Spinal cord (tissue), 10 donors: ENCODE measurements around the gene ARL6IP4. TPM values are rescaled to one million over a fixed set of nuclear protein-coding genes. Genes with fewer than 3 reads are reported as not detected.
"Not testable (repeated sequence)": the region's sequence is repeated elsewhere in the genome, so short reads cannot be mapped to it uniquely, and the experiment has no call there.

Source experiments
- DNase-seq, 6 donors: peaks; one replicate each; pipeline versions ENCODE4 v3.0.0 to v3.0.0-alpha.2; 2013 to 2015; ENCODE audit warnings: low spot score in 6 of 6, low read depth in 4 of 6
- H3K27ac ChIP-seq: one replicate; pipeline ENCODE4 v1.5.1; 2013; ENCODE audit warnings: low read depth, low read length, control low read depth
- H3K27me3 ChIP-seq: one replicate; pipeline ENCODE4 v1.6.1; 2013; ENCODE audit warnings: low read length; ENCODE audit not compliant: control insufficient read depth, insufficient read depth
- H3K36me3 ChIP-seq: one replicate; pipeline ENCODE4 v1.6.1; 2013; ENCODE audit warnings: low read length; ENCODE audit not compliant: control insufficient read depth, insufficient read depth
- H3K4me1 ChIP-seq: one replicate; pipeline ENCODE4 v1.6.1; 2013; ENCODE audit warnings: low read length; ENCODE audit not compliant: control insufficient read depth, insufficient read depth
- H3K4me3 ChIP-seq: one replicate; pipeline ENCODE4 v1.5.1; 2013; ENCODE audit warnings: low read depth, low read length, control low read depth
- H3K9me3 ChIP-seq: one replicate; pipeline ENCODE4 v1.6.1; 2013; ENCODE audit warnings: low read length; ENCODE audit not compliant: control insufficient read depth, insufficient read depth
- WGBS: methylation state at CpG from one replicate; pipeline ENCODE4 v1.1.5; 2013; ENCODE audit warnings: missing lambda C conversion rate; ENCODE audit not compliant: insufficient coverage; 5-methylcytosine and 5-hydroxymethylcytosine counted together
- long read RNA-seq, 4 donors: transcript quantifications; one replicate each; lab custom pipeline, GENCODE V29; 2026
- polyA plus RNA-seq, 2 donors: library from polyadenylated mRNA; unstranded; fragments of 120-200 nt; gene quantifications; one replicate each; pipeline ENCODE4 v1.2.1, GENCODE V29; 2013; ENCODE audit not compliant: insufficient read length in 2 of 2
- total RNA-seq, 2 donors: library from RNA; depleted of rRNA in 1 of 2; stranded (reverse); fragments of 120-200 nt in 1 of 2; fragments of >200 nt in 1 of 2; gene quantifications; one replicate each; pipeline versions ENCODE4 v1.2.3 to v1.2.4, GENCODE V29; 2013 to 2014
- donor health status: healthy.

Gene ARL6IP4
- total RNA-seq (100 to 1,000 TPM in 1 of 2 donors, 10 to 100 TPM in 1; 44.3 to 207 TPM), polyA plus RNA-seq (100 to 1,000 TPM; 125 to 149 TPM)
- long read RNA-seq, donor 1, transcript ARL6IP4-214 (5 exons, 1,273 nt) = minor isoform, 8 of 129 reads
- long read RNA-seq, donor 1, transcript ARL6IP4-210 (6 exons, 1,491 nt) = major isoform, 15 of 129 reads
- long read RNA-seq, donor 1, transcript ARL6IP4-208 (6 exons, 796 nt) = minor isoform, 10 of 129 reads
- long read RNA-seq, donor 1, transcript ARL6IP4-220 (6 exons, 1,591 nt) = major isoform, 15 of 129 reads
- long read RNA-seq, donor 1, partial matches to known transcripts = 64 of 129 reads
- long read RNA-seq, donor 1, other reads (novel, unspliced or antisense) = 5 of 129 reads
- long read RNA-seq, donor 2, partial matches to known transcripts = 5 of 20 reads
- long read RNA-seq, donor 2, other reads (novel, unspliced or antisense) = 5 of 20 reads
- long read RNA-seq, donor 3, partial matches to known transcripts = 10 of 35 reads
- long read RNA-seq, donor 3, other reads (novel, unspliced or antisense) = 11 of 35 reads
- long read RNA-seq, donor 4, transcript ARL6IP4-208 (6 exons, 796 nt) = minor isoform, 16 of 280 reads
- long read RNA-seq, donor 4, transcript ARL6IP4-213 (2 exons, 562 nt) = minor isoform, 11 of 280 reads
- long read RNA-seq, donor 4, transcript ARL6IP4-210 (6 exons, 1,491 nt) = minor isoform, 24 of 280 reads
- long read RNA-seq, donor 4, transcript ARL6IP4-220 (6 exons, 1,591 nt) = major isoform, 27 of 280 reads
- long read RNA-seq, donor 4, partial matches to known transcripts = 139 of 280 reads
- long read RNA-seq, donor 4, other reads (novel, unspliced or antisense) = 36 of 280 reads

DNA sequence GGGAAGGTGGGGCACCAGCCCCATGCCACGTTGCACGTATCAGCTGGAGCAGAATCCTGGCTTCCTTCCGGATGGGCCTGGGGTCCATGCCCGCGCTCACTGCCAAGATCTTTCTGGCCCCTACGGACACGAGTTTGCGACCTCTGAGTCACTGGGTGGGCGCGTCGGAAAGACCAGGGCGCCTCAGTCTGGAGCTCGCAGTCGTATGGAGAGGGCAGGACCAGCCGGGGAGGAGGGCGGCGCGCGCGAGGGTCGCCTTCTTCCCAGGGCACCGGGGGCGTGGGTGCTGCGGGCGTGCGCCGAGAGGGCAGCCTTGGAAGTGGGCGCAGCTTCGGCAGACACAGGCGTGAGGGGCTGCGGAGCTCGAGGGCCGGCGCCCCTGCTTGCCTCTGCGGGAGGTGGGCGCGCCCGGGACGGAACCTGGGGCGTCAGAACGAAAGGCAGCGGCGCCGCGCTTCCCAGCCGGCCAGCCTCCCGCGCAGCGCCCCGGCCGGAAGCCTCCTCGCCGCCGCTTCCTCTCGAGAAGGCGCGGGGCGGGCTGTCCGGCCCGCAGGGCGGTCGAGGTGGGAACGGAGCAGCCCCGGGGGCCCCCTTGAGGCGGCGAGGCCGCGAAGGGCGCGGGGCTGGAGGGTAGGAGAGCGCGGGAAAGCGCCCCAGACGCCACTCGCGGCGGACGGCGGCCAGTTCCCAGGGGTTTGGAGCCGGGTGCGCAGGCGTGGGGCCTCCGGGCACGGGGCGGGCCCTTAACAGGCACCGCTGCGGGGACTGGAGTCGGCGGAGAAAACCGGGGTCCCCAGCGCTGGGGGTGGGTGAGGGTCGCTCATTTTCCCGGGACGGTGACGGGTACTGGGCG, at the start of gene ARL6IP4:
Gene ARL6IP4, plus strand, starts transcription at position 499 of the 853 bp plus-strand sequence. CDS start 459 bp downstream, outside the sequence.
- peak in 3 of 6 donors; percentile 45 to 86 (median 80) for DNase-seq
- Histone ChIP-seq H3K27me3 (no peaks in the 10 kb centered on the region), H3K27ac (peak within 1 kb of the TSS; percentile 61), H3K4me3 (peak within 1 kb of the TSS; percentile 67), H3K36me3 (peaks cover 70% of the 10 kb centered on the region), H3K4me1 (peaks cover 91% of the 10 kb centered on the region), H3K9me3 (no peaks in the 10 kb centered on the region)
- under 1% methylated on average over 96 of the region's 96 CpGs for WGBS

DNA sequence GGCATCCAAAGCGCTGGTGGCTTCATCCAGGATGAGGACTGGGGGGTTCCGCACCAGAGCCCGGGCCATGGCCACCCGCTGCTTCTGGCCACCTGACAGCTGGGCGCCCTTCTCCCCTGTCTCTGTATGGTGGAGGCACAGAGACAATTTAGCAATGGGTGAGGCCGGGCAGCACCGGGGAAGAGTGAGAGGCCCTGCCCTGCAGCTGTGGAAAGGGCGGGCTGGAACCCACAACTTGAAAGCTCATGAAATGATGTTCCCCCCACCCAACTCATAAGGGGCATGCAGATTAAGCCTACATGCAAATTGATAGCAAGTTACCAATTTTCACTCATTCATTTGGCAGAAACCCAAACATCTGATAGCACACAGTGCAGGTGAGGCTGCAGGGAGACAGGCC, 48.3 kb upstream of the ARL6IP4 start:
- 98% methylated on average over 6 of the region's 8 CpGs for WGBS
- DNase-seq = no peak
- no peaks in the 10 kb centered on the region for H3K4me1 ChIP-seq
- no peak overlapping the region for H3K27ac ChIP-seq
- no peak overlapping the region for H3K4me3 ChIP-seq
- H3K27me3 ChIP-seq = no peaks in the 10 kb centered on the region
- peaks cover 47% of the 10 kb centered on the region for H3K36me3 ChIP-seq
- no peaks in the 10 kb centered on the region for H3K9me3 ChIP-seq

DNA sequence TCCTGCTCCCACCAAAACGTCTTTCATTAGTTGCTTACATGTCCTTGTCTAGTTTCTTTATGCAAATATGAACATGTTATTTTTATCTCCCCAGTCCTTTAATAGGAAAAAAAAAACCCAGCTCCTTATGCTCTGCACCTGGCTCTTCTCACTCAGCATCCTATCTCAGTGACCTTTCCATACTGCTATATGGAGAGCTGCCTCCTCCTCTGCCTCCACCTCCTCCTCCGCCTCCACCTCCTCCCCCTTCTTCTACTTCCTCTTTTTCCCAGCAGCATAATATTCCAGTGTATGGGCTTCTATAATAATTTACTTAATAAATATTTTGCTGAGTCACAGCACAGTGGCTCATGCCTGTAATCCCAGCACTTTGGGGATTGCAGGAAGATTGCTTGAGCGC, 45.8 kb upstream of the ARL6IP4 start:
- Histone ChIP-seq H3K4me3 (no peak overlapping the region), H3K4me1 (no peaks in the 10 kb centered on the region), H3K27me3 (no peaks in the 10 kb centered on the region), H3K36me3 (peaks cover 47% of the 10 kb centered on the region), H3K27ac (no peak overlapping the region), H3K9me3 (no peaks in the 10 kb centered on the region)
- DNase-seq = no peak
- WGBS = 100% methylated on average over 1 of the region's 3 CpGs

GRCh38 chr12:122935318-122935717, 45.2 kb upstream of the ARL6IP4 start:
- 87% methylated on average over 7 of the region's 8 CpGs for WGBS
- no peak for DNase-seq

GRCh38 chr12:122937622-122938091, 42.8 kb upstream of the ARL6IP4 start:
- Histone ChIP-seq H3K27ac (no peak overlapping the region), H3K27me3 (no peaks in the 10 kb centered on the region), H3K36me3 (peaks cover 43% of the 10 kb centered on the region), H3K4me3 (no peak overlapping the region), H3K4me1 (no peaks in the 10 kb centered on the region), H3K9me3 (no peaks in the 10 kb centered on the region)
- DNase-seq = no peak
- 67% methylated on average over 1 of the region's 3 CpGs for WGBS

More at GRCh38 chr12:122935318-122935717, 45.2 kb upstream of the ARL6IP4 start:
- Histone ChIP-seq H3K4me3 (no peak overlapping the region), H3K9me3 (no peaks in the 10 kb centered on the region), H3K36me3 (peaks cover 47% of the 10 kb centered on the region), H3K4me1 (no peaks in the 10 kb centered on the region), H3K27ac (no peak overlapping the region), H3K27me3 (no peaks in the 10 kb centered on the region)

- H3K27ac ChIP-seq = no peak overlapping the region
- peaks cover 45% of the 10 kb centered on the region for H3K36me3 ChIP-seq
- WGBS = 100% methylated on average over 2 of the region's 4 CpGs
Measured at GRCh38 chr12:122939125-122939524, 41.4 kb upstream of the ARL6IP4 start.

DNA sequence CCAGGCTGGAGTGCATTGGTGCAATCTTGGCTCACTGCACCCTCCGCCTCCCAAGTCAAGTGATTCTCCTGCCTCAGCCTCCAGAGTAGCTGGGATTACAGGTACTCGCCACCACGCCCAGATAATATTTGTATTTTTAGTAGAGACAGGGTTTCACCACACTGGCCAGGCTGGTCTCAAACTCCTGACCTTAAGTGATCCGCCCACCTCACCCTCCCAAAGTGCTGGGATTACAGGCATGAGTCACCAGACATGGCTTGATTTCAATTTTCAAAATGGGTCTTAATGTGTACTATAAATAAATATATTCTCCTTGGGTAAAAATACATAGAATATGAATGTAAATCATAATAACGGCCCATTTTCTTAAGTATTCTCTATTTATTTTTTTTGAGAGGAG, 39.1 kb upstream of the ARL6IP4 start:
- 100% methylated on average over 1 of the region's 5 CpGs for WGBS
- H3K36me3 ChIP-seq = peaks cover 50% of the 10 kb centered on the region
- not testable (repeated sequence) for H3K4me3 ChIP-seq, H3K9me3 ChIP-seq, DNase-seq, H3K27ac ChIP-seq, H3K27me3 ChIP-seq
- H3K4me1 ChIP-seq = peaks cover 33% of the 10 kb centered on the region

More at GRCh38 chr12:122939125-122939524, 41.4 kb upstream of the ARL6IP4 start:
- Histone ChIP-seq H3K27me3 (no peaks in the 10 kb centered on the region), H3K9me3 (no peaks in the 10 kb centered on the region), H3K4me3 (no peak overlapping the region), H3K4me1 (peaks cover 14% of the 10 kb centered on the region)
- no peak for DNase-seq

- DNase-seq = no peak
- 40% methylated on average over 1 of the region's 2 CpGs for WGBS
- no peak overlapping the region for H3K27ac ChIP-seq
Measured at GRCh38 chr12:122942637-122943036, 37.8 kb upstream of the ARL6IP4 start.

DNA sequence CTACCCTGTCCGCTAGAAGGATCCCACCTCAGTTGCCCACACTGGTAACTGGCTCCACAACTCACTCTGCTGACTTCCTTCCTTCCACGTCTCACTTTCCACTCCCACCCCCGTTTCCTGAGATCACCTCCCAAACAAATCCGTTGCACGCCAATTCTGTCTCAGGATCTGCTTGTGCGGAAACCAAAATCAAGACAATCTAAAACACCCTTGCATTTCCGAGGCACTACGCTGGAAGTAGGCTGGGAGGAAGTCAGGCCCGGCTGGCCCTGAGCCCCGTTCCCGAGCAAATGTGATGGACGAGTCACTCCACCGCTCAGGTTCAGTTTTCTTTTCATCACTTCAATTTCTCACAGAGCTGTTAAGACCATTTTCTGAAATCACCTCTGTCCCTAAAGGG, 37.3 kb upstream of the ARL6IP4 start:
- H3K9me3 ChIP-seq = no peaks in the 10 kb centered on the region
- no peak for DNase-seq
- peaks cover 45% of the 10 kb centered on the region for H3K4me1 ChIP-seq
- no peak overlapping the region for H3K4me3 ChIP-seq
- no peaks in the 10 kb centered on the region for H3K27me3 ChIP-seq
- WGBS = 90% methylated on average over 12 of the region's 13 CpGs
- H3K36me3 ChIP-seq = peaks cover 50% of the 10 kb centered on the region
- H3K27ac ChIP-seq = no peak overlapping the region

More at GRCh38 chr12:122942637-122943036, 37.8 kb upstream of the ARL6IP4 start:
- H3K27me3 ChIP-seq = no peaks in the 10 kb centered on the region
- no peaks in the 10 kb centered on the region for H3K9me3 ChIP-seq
- H3K4me3 ChIP-seq = no peak overlapping the region
- peaks cover 51% of the 10 kb centered on the region for H3K36me3 ChIP-seq
- H3K4me1 ChIP-seq = peaks cover 45% of the 10 kb centered on the region
